C4-2B (cell line): ENCODE results near the gene LDB2.

Source experiments
- ZFX ChIP-seq: fragments of 450-650 bp; IDR thresholded peaks from 2 replicates; pipeline ENCODE4 v1.6.1; 2017
- TF ChIP-seq, protein P1 (sequence below): fragments of 450-650 bp; conservative IDR thresholded peaks from 2 replicates; pipeline ENCODE4 v1.5.1; 2017; ENCODE audit warnings: mild to moderate bottlenecking

GRCh38 chr4:16569790-16570189 lies 328.7 kb downstream of the LDB2 start:
- TF ChIP-seq, protein P1, sequence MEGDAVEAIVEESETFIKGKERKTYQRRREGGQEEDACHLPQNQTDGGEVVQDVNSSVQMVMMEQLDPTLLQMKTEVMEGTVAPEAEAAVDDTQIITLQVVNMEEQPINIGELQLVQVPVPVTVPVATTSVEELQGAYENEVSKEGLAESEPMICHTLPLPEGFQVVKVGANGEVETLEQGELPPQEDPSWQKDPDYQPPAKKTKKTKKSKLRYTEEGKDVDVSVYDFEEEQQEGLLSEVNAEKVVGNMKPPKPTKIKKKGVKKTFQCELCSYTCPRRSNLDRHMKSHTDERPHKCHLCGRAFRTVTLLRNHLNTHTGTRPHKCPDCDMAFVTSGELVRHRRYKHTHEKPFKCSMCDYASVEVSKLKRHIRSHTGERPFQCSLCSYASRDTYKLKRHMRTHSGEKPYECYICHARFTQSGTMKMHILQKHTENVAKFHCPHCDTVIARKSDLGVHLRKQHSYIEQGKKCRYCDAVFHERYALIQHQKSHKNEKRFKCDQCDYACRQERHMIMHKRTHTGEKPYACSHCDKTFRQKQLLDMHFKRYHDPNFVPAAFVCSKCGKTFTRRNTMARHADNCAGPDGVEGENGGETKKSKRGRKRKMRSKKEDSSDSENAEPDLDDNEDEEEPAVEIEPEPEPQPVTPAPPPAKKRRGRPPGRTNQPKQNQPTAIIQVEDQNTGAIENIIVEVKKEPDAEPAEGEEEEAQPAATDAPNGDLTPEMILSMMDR, result no peak
- TF ChIP-seq ZFX, result no peak
